Upper lobe of left lung (tissue), 4 donors: Measurements from ENCODE around the gene ERGIC1.

Source experiments
- CTCF ChIP-seq, 6 experiments: fragments of 450-650 bp in 4 of 6; fragments of 200-600 bp in 2 of 6; sonication (generic) in 2 of 6; IDR thresholded peaks; one replicate each; pipeline ENCODE4 v1.5.1; 2016 to 2019; ENCODE audit warnings: antibody characterized with exemption in 6 of 6
- EP300 ChIP-seq, 4 donors: sonication (generic); formaldehyde crosslinking; IDR thresholded peaks; one replicate each; pipeline ENCODE4 v1.5.1; 2017; ENCODE audit warnings: antibody characterized with exemption in 4 of 4, control low read depth in 2 of 4
- POLR2A ChIP-seq, 4 donors: fragments of 450-650 bp; IDR thresholded peaks; one replicate each; pipeline ENCODE4 v1.5.1; 2016 to 2017; ENCODE audit warnings: antibody characterized with exemption in 4 of 4, mild to moderate bottlenecking in 2 of 4

GRCh38 chr5:172943283-172943841, 109.3 kb downstream of the ERGIC1 start:
- no peak for TF ChIP-seq CTCF (IDR thresholded peaks at IDR 0.05)
- no peak for TF ChIP-seq POLR2A (IDR thresholded peaks at IDR 0.05)
- TF ChIP-seq EP300 (IDR thresholded peaks at IDR 0.05), result no peak
